NCI-H1694 (cell line): ENCODE results near the gene ADAMTSL1.

ENCODE experiments used
- DNase-seq: peaks from one replicate; lab custom pipeline; 2025; lab: John Stamatoyannopoulos, UW

The ADAMTSL1 gene

DNA sequence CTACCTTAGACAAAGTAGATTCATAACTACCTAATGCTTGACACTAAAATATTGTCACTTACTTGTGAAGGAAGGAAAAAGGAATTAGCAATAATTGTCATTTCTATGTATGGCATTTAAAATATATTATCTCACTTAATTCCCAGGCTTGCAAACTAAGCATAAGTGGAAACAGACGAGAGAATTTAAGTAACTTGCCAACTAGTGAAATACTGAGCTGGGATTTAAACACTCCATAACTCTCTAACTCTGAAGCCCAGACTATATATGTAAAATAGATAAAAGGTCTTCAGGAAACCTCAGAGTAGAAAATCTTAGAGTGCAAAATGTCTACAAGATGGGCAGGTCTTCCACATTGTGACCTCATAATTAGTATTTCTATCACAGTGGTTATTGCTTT, 301.3 kb downstream of the ADAMTSL1 start:
- no peak for DNase-seq

DNA sequence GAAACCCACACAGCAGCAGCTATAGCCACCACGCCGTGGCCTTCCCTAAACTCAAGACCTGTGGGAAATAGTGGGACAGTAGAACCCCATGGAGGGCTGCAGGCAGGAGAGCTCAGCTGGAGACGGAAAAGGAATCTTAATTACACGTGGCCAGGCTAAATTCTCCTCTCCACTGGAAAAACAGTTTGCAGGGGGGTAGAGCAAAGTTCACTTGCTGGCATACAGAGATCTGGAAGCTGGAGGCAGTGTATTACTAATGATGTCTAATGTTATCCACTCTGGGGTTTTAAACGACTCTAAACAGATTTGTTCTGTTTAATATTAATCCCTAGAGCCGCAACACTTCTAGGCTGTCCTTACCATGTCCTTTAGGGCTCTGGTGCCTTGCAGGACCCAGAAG, 302.0 kb downstream of the ADAMTSL1 start:
- no peak for DNase-seq

- DNase-seq = no peak
These were observed 303.2 kb downstream of the ADAMTSL1 start for GRCh38 chr9:18776836-18777820.

GRCh38 chr9:18778147-18778546, 304.2 kb downstream of the ADAMTSL1 start:
- DNase-seq = no peak

- no peak for DNase-seq
These were observed 304.9 kb downstream of the ADAMTSL1 start for GRCh38 chr9:18778846-18779245.

DNA sequence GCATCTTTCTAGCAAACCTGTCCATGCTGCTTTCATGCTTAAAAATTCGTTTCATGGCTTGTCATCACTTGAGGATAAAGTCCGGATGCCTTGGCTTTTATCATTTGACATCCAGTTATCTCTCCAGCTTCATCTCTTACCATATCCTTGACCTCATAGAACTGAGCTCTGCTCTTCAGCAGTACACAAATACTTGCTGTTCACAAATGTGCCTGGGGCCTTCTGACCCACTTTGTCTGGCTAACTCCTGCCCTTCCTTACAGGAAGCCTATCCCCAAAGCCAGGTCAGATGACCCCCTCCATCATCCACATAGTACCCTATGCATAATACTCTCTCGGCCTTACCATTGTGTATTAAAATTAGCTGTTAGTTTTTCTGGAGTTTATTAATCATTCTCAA, 310.0 kb downstream of the ADAMTSL1 start:
- no peak for DNase-seq

- DNase-seq = no peak
These were observed 311.7 kb downstream of the ADAMTSL1 start for GRCh38 chr9:18785604-18786003.

DNA sequence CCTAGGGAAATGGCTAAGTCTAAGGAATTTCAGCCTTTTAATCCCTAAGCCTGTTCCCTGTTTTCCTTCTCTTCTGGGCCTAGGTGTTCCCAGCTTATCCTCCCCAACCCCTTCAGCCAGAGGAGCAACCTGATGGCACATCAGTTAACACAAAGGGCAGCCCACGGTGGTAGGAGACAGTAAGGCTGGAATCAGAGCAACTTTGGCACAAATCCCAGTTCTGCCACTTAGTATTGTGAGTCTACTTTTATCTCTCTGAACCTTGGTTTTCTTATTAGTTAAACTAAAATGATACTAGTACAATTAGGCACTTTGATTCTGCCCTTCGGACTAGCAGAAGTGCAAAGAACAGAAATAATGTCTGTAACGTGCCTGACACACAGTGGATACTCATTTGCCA, 312.2 kb downstream of the ADAMTSL1 start:
- no peak for DNase-seq

DNA sequence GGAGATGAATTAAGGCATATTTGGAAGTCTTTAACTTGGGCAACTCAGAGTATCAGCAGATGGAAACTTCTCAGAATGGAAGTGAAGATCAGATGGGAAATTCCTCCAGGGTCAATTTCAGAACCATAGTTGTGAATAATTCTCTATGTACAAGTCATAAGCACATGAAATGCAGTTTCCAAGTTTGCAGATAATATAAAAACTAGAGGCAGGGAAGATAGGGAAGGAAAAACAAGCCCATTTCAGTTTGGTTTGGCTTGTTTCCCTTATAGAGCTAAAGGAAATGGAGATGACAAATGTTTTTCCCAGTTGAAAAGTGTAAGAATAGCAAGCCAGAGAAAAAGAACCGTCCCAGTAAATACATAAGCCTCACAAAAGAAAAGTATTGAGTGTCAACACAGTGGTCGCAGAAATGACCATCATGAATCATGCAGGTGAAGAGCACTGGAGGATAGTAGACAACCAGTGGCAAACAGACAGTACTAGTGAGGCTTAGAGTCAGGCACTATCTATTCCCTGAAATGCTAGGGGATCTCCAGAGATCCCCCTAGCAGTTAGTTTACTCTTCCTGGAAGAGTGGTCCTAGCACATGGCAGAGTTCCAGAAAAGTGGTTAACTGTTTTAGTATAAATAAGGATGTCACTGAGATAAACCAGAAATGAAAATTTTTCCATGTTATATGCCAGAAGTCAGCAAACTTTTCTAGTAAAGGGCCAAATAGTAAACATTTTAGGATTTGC, 313.1 kb downstream of the ADAMTSL1 start:
- no peak for DNase-seq

- no peak for DNase-seq
These were observed 314.3 kb downstream of the ADAMTSL1 start for GRCh38 chr9:18788256-18788655.

- no peak for DNase-seq
These were observed 317.1 kb downstream of the ADAMTSL1 start for GRCh38 chr9:18791074-18791473.

GRCh38 chr9:18793122-18793521, 319.2 kb downstream of the ADAMTSL1 start:
- DNase-seq = no peak

GRCh38 chr9:18795947-18796671, 322.2 kb downstream of the ADAMTSL1 start:
- no peak for DNase-seq

- DNase-seq = no peak
These were observed 322.8 kb downstream of the ADAMTSL1 start for GRCh38 chr9:18796696-18797270.

DNA sequence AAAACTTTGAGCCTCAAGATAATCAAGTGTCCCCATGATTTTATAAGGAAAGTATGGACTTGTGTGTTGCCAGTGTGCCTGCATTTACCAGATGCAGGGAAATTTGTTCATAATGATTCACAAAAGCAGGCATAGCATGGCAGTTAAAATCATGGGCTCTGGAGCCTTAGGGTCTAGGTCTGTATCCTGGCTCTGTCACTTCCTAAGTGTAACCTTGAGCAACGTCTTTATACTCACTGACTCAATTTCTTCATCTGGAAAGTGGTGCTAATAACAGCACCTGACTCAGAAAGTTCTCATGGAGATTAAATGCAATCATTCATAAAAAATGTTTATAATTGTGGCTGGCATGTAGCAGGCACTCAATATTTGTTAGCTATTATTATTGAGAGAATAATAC, 324.2 kb downstream of the ADAMTSL1 start:
- no peak for DNase-seq

GRCh38 chr9:18798508-18799290, 324.7 kb downstream of the ADAMTSL1 start:
- DNase-seq = no peak

DNA sequence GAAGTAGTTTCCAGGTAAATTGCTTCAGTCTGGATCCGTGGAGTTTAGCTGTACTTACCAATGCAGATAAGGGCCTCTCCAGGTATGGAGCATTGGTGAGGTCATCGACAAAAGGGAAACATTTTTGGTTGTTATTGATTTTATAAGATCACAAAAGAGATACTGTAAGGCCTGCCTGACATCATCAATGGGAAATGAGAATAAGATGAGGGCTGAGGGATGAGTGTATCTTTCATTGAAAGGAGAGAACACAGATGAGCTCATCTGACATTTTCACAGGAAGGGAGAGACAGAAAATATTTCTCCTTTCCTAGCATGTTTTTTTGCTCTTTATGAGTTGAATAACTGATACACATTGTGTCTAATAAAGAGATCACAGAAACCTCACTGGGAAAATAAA, 325.5 kb downstream of the ADAMTSL1 start:
- DNase-seq = no peak

- no peak for DNase-seq
These were observed 326.6 kb downstream of the ADAMTSL1 start for GRCh38 chr9:18800579-18800978.

GRCh38 chr9:18805386-18805785, 331.4 kb downstream of the ADAMTSL1 start:
- no peak for DNase-seq

DNA sequence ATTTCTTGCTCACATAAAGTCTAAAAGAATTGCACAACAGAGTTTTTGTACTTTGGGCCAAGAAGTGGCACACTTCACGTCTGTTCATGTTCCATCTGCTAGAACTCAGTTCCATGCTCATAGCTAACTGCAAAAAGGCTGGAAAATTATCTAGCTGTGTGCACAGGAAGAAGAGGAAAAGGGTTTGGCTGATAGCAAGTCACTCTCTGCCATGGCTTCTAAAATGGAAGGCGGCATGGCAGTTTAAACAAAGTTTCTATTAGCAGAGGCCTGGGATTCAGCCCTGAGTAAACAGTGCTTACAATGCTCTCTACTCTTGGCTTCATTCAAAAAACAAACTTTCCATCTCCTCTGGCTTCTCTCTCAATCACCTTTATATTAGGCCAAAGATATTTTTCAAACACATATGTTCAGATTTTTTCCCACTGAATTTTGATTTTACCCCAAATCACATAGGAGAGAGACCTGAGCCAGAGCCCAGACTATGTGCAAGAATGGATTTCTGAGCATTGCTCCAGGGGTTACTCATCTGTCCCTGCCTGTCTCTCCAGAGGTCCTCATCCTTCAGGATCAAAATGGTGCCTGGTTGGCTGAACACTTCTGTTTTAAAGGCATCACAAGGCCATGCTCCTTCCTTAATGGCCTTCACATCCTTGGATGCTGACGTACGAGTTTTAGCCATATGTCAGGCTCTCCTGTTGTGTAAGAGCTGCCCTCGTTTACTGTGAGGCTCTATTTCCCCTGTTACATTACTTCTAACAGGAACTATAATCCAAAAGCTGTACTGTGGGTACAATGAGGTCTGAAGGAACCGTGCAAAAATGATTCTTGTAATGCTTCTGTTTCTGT, 332.5 kb downstream of the ADAMTSL1 start:
- DNase-seq = no peak
